HG03108 (cell line): ENCODE results near the gene JMJD6.
"Not testable (repeated sequence)": the region's sequence is repeated elsewhere in the genome, so short reads cannot be mapped to it uniquely, and the experiment has no call there.

Experiments used
- ATAC-seq: cut with Tn5 transposase; IDR thresholded peaks from one replicate; pipeline ENCODE4 v1.9.1; 2021; ENCODE audit warnings: moderate library complexity; ENCODE audit not compliant: unreplicated experiment

JMJD6 gene

GRCh38 chr17:76726231-76726775 lies at the start of gene JMJD6:
TSS of gene JMJD6 (minus strand) at chr17:76726606. CDS start at chr17:76726475, 131 bp downstream.
- peak; percentile 75 for ATAC-seq

- no peak for ATAC-seq
Observed at GRCh38 chr17:76775021-76775600, 48.7 kb upstream of the JMJD6 start.

DNA sequence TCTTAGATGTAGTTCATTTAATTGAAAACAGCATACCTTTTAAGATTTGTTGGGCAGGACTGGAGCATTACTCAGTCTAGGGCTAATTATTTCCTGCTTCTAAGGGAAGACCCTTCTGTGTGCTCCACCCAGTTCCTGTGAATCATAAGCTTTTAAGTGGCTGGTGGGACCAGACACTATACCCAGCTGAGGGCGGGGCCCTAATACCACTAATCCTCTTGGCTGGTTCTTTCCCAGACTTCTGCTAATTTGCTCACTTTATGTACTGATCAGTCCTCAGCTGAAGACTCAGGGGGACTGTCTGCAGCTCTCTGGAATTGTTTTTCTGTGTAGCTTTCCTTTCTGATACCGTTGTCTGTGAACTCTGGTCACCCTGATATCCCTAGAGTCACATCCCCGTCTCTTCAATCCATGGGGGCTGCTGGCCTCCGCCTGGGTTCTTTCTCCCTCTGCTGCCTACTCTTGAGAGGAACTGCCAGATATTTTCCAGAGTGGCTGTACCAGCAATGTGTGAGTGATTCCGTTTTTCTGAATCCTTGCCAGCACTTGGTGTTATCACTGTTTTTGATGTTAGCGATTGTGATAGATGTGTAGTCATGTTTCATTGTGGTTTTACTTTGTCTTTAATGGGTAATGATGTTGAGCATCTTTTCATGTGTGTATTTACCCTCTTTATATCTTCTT lies 46.6 kb upstream of the JMJD6 start:
- no peak for ATAC-seq

DNA sequence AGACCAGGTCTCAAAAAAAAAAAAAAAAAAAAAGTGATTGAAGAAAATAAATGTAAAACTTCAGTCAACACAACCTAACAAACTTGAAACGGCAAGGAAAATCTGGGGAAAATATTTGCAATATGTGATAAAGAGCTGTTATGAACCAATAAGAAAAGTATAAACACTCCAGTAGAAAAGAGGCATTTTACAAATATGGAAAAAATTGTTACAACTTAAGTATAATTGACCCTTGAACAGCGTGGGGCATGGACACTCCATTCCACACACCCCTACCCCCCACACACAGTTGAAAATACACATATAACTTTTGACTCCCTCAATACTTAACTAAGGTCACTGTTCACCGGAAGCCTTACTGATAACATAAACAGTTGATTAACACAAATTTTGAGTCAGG lies 32.2 kb upstream of the JMJD6 start:
- ATAC-seq = no peak

DNA sequence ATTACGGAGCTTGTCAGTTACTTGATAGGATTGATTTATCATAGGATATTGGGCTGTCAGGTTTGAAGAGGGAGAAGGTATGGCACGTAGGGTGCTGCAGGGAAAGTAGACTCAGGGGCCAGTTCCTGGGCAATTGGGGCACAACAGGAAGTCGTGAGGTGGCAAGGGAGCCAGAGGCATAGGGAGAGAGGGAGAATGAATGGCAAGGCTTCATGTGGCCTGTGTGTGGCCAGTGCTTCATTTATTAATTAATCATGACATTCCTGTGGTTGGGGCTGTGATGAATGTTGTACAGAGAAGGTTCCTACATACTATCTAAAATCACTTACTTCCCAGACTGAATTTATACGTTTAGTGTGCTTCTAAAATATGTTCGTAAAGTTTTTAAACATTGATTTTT lies 30.9 kb upstream of the JMJD6 start:
- ATAC-seq = no peak

- no peak for ATAC-seq
Observed at GRCh38 chr17:76755285-76755684, 28.9 kb upstream of the JMJD6 start.

DNA sequence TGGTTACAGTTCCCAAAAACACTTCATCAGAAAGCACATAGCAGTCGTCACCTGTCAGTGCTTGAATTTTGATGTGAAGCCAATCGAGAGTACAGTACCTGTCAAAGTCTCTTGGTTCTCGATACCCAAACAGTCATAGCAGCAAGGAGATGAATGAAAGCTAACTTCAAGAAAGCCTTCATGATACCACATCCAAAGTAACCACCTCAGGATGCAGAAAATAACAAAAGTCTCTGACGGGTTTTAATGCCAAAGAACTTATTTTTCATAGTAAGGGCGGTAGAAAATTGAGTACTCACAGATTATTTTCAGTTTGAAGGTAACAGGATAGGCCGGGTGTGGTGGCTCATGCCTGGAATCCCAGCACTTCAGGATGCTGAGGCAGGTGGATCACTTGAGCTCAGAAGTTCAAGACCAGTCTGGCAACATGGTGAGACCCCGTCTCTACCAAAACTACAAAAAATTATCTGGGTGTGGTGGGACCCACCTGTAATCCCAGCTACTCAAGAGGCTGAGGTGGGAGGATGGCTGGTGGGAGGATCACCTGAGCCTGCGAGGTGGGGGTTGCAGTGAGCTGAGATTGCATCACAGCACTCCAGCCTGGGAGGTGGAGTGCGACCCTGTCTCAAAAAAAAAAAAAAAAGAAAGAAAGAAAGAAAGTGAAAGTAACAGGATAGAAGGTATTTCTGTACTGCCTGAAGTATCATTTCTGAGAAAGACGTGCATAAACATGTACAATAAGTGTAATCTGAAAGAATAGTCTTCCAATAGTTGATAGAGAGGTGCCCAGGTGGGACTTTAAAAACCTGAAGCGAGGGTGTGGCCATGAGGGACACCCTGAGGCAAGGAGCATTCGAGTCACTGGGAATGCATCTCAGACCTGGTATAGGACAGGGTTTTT lies 26.9 kb upstream of the JMJD6 start:
- no peak for ATAC-seq

DNA sequence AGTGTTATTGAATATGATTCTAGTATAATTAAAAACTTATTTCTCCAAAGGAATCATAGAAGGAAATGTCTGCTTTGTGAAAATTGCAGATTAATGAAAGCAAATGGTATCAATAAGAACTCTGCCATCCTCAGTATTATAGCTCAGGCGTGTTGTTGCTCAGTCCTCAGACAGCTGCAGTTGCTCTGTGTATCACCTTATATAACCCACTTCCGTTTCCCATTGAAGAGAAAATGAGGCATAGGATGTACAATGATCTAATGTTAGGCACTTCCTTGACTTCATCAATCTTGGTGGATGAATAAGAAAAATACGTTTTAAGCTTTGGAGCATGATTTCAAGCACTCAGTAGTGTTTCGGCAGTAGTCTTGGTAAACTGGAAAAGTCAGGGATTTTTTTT lies 25.6 kb upstream of the JMJD6 start:
- no peak for ATAC-seq

DNA sequence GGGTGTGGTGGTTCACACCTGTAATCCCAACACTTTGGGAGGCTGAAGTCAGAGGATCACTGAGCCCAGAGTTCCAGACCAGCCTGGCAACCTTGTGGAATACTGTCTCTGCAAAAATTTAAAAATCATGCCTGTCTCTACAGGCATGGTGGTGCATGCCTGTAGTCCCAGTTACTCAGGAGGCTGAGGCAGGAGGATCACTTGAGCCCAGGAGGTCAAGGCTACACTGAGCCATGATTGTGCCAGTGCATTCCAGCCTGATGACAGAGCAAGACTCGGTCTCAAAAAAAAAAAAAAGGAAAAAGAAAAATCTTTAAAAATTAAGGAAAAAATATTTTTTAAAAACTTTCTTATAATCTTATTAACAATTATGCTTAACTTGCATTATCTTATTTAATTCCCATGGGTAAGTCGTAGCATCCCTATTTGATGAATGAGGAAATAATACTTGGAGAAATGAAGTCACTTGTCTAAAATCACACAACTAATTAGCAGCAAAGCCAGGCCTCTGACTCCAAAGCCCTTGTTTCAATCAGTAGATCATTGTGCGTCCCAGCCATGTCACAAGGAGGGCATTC lies 25.1 kb upstream of the JMJD6 start:
- no peak for ATAC-seq

- no peak for ATAC-seq
Observed at GRCh38 chr17:76748657-76749056, 22.3 kb upstream of the JMJD6 start.

- ATAC-seq = no peak
Observed at GRCh38 chr17:76747716-76748363, 21.4 kb upstream of the JMJD6 start.

DNA sequence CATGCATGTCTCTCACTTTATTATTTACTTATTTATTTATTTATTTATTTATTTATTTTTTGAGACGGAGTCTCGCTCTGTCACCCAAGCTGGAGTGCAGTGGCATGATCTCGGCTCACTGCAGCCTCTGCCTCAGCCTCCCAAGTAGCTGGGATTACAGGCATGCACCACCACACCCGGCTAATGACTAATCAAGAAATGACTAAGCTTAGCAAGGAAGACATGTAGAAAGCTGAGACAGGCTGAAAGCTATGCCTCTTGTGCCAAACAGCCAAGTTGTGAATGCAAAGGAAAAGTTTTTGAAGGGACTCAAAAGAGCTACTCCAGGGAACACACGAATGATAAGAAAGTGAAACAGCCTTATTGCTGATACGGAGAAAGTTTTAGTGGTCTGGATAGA lies 19.4 kb upstream of the JMJD6 start:
- ATAC-seq = not testable (repeated sequence)

- ATAC-seq = no peak
Observed at GRCh38 chr17:76744747-76745146, 18.3 kb upstream of the JMJD6 start.

DNA sequence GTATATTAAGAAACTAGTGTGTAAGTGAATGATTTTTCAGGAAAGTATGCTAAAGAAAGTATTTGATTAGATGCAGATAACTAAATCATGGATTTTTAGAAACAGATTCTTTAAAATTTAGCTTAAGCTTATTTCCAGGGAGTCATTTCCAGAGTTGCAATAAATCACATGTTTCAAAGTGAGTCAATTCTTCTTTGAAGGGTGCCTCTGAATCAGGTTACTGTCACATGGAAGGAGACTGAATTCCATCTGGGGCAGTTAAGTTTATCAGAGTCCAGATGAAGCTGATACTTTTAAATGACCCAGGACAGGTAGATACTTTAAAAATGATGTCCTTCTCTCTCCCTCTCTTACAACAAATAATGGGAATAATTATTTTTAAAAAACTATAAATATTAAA lies 16.6 kb upstream of the JMJD6 start:
- ATAC-seq = no peak

DNA sequence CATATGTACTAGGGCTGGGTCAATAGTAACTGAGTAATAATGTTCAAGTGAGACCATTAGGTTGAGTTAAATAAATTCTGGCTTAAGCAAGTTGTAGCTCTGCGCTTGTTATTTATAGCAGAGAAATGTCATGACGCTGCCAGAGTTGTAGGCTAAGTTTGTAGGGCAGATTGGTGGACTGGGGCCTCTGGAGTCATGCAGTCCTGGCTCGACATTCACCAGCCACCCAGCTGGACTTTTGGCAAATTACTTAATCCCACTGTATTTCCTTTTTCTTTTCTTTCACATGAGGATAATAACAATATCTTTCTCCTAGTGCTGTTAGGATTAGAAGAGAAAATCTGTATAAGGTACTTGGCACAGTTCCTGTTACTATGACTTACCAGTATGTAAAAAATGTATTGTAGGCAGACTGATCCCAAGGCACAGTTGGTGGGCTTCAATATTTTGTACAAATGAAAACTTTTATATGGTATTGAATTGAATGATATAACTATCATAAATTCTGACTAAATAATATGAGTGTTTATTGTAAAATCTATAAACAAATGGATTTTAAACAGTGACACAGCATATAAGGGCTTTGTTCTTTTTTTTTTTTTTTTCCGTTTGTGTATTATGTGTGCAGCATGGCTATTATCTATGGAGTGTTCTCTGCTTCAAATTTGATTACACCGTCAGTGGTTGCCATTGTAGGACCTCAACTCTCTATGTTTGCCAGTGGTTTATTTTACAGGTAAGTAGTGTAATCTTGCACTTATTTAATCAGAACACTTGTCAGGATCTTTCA lies 14.1 kb upstream of the JMJD6 start:
- ATAC-seq = no peak

DNA sequence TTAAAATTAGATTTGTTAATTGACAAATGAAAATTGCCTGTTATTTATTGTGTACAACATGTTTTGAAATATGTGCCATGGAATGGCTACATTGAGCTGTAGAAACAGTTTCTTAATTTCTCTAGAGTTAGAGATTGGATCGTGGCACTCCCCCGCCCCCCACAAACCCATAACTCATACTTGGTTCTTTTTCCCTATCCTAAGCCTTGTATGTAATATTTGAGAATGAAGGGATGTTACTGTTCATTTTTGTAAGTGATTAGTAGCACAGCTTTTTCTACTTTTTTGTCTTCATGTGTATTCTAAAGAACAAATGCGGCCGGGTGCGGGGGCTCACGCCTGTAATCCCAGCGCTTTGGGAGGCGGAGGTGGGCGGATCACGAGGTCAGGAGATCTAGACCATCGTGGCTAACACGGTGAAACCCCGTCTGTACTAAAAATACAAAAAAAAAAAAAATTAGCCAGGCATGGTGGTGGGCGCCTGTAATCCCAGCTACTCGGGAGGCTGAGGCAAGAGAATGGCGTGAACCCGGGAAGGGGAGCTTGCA lies 13.2 kb upstream of the JMJD6 start:
- not testable (repeated sequence) for ATAC-seq

DNA sequence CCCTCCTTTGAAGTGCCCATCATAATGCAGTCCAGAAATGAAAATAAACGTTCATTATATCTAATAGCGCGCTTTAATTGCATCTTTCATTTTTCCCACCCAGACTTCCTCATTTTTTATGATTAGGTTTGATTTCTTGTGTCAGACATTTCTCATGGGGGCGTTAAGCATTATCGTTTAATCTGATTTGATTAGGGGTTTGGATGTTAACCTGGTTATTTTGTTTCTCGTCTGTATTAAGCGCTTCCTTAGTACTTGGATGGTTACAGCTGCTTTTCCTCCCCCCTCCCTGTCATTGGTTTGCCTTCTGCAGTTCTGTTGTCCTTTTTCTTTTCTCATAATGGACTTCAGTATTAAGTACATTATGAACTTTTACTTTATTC lies 12.1 kb upstream of the JMJD6 start:
- ATAC-seq = no peak

DNA sequence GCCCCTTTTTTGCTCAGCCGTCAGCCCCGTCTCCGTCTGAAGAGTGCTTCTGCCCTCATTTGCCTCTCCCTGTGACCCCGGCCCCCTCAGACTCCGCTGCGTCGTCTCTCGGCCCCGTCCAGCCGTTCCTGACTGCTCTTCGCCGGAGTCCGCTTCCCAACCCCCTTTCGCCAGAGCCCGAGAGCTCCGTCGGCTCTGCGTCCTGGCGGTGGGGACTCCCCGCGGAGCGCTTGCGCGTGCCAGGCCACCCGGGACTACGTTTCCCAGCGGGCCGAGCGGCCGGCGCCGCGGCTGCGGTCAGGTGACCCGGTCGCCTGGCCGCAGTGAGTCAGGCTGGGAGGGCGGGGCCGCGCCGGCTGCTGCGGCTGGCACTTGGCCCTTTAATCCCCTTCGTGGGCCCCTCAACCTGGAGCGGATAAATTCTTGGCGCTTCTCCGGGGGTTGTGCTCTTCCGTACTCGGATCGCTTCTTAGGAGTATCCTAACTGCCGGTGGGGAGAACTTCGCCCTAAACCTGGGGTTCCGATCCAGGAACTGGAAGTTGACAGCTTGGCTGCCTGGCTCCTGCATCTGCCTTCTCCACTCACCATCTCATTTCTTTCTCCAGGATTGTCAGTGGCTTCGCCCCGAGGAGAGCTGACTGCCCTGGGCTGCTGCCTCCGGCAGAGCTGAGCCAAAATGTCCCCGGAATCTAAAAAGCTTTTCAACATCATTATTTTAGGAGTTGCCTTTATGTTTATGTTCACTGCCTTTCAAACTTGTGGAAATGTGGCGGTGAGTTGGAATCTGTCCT lies 11.5 kb upstream of the JMJD6 start, which contains the start of gene MFSD11:
TSS of gene MFSD11 (plus strand) at position 444 of the 792 bp plus-strand sequence. CDS start at position 678, 234 bp downstream.
- ATAC-seq = peak; percentile 53
